ENCODE measurements around the gene TTBK2. TPM values are rescaled to one million over a fixed set of nuclear protein-coding genes. Genes with fewer than 3 reads are reported as not detected.

Gene TTBK2
- polyA plus RNA-seq, 3 donors = 3.7 to 9.0 (median 5.7) TPM

DNA sequence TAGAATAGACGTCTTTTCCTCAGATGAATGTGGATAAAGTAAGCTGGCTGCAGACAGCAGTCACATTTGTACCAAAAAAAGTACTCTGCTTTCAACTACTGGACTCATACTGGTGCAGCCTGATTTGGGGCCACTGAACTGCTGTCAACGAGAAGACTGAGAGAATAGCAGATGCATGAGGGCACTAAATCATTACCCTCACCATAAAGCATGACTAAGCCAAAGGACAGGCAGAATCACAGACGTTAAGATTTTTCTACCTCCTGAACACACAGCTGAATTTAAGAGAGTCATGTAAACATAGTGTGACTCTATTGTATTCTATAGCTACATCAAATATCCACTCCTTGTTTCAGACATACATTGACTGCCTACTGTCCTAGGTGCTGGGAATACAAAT, 115.8 kb downstream of the TTBK2 start:
- Mint-ChIP-seq H3K4me3 (no peak overlapping the region), H3K9me3 (no peaks in the 10 kb centered on the region), H3K4me1 (no peaks in the 10 kb centered on the region), H3K36me3 (peaks cover 47 to 69% of the 10 kb centered on the region in 2 donors), H3K27ac (no peak overlapping the region), H3K27me3 (ENCODE audit: low read depth in 3 of 3) (no peaks in the 10 kb centered on the region)
- peaks cover 28 to 69% of the 10 kb centered on the region in 2 donors for H3K36me3 ChIP-seq (replicated peaks in 1 of 2; ENCODE audit: control insufficient read depth in 1 of 2, insufficient read depth in 2 of 2, low read length in 2 of 2)
- TF ChIP-seq, protein P1, sequence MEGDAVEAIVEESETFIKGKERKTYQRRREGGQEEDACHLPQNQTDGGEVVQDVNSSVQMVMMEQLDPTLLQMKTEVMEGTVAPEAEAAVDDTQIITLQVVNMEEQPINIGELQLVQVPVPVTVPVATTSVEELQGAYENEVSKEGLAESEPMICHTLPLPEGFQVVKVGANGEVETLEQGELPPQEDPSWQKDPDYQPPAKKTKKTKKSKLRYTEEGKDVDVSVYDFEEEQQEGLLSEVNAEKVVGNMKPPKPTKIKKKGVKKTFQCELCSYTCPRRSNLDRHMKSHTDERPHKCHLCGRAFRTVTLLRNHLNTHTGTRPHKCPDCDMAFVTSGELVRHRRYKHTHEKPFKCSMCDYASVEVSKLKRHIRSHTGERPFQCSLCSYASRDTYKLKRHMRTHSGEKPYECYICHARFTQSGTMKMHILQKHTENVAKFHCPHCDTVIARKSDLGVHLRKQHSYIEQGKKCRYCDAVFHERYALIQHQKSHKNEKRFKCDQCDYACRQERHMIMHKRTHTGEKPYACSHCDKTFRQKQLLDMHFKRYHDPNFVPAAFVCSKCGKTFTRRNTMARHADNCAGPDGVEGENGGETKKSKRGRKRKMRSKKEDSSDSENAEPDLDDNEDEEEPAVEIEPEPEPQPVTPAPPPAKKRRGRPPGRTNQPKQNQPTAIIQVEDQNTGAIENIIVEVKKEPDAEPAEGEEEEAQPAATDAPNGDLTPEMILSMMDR (IDR thresholded peaks at IDR 0.05) = no peak
- H3K27ac ChIP-seq (ENCODE audit: low read depth in 1 of 2, low read length in 2 of 2) = no peak overlapping the region
- no peaks in the 10 kb centered on the region for H3K9me3 ChIP-seq (replicated peaks in 1 of 2; ENCODE audit: control insufficient read depth in 1 of 2, insufficient read depth in 1 of 2, low read length in 2 of 2)
- intact Hi-C loops (cut with micrococcal nuclease) = no loop called here
- H3K4me2 ChIP-seq (replicated peaks; ENCODE audit: extremely low read depth, low read length, poor library complexity, severe bottlenecking) = no peak overlapping the region
- WGBS (ENCODE audit: insufficient coverage) = no CpG with 5 or more reads among the region's 3 CpGs
- H4K20me1 ChIP-seq (ENCODE audit: insufficient read depth, low read length) = no peaks in the 10 kb centered on the region
- no peaks in the 10 kb centered on the region for H3K4me1 ChIP-seq (ENCODE audit: control insufficient read depth in 1 of 2, insufficient read depth in 2 of 2, low read length in 2 of 2)
- H3K9ac ChIP-seq (ENCODE audit: insufficient read depth, low read length, poor library complexity, severe bottlenecking) = no peak overlapping the region
- H3K4me3 ChIP-seq (replicated peaks in 1 of 3; ENCODE audit: low read depth in 2 of 3, low read length in 3 of 3) = no peak overlapping the region
- H3K27me3 ChIP-seq (ENCODE audit: control insufficient read depth in 2 of 2, insufficient read depth in 2 of 2, low read length in 2 of 2) = no peaks in the 10 kb centered on the region
- H2AFZ ChIP-seq (ENCODE audit: insufficient read depth, low read depth, low read length, poor library complexity, severe bottlenecking) = no peak overlapping the region
- DNase-seq = no peak
- no peaks in the 10 kb centered on the region for H3K79me2 ChIP-seq (ENCODE audit: insufficient read depth, low read length)

DNA sequence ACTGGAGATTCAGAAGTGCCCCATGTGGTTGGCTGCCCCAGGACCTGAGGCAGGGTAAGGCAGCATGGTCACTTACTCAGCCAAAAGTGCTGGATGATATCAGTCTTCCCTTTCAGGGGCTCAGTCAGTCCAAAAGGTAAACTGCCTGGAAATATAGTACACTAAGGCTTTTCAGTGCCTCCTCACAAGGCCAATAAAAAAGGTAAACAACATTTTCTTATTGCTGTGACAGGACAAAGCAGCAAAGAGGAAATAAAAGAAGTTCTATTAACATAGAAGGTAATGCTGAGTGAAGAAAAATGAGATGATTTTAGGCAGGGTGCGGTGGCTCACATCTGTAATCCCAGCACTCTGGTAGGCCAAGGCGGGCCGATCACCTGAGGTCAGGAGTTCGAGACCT, 117.1 kb downstream of the TTBK2 start:
- intact Hi-C loops (cut with micrococcal nuclease) = no loop called here
- Mint-ChIP-seq H3K27ac (no peak overlapping the region), H3K9me3 (no peaks in the 10 kb centered on the region), H3K27me3 (ENCODE audit: low read depth in 3 of 3) (no peaks in the 10 kb centered on the region), H3K4me1 (no peaks in the 10 kb centered on the region), H3K36me3 (peaks cover 43 to 67% of the 10 kb centered on the region in 2 donors), H3K4me3 (no peak overlapping the region)
- Histone ChIP-seq H3K4me2 (replicated peaks; ENCODE audit: extremely low read depth, low read length, poor library complexity, severe bottlenecking) (no peak overlapping the region), H3K27ac (ENCODE audit: low read depth in 1 of 2, low read length in 2 of 2) (no peak overlapping the region), H3K9ac (ENCODE audit: insufficient read depth, low read length, poor library complexity, severe bottlenecking) (no peak overlapping the region), H3K4me3 (replicated peaks in 1 of 3; ENCODE audit: low read depth in 2 of 3, low read length in 3 of 3) (no peak overlapping the region), H3K27me3 (ENCODE audit: control insufficient read depth in 2 of 2, insufficient read depth in 2 of 2, low read length in 2 of 2) (no peaks in the 10 kb centered on the region), H4K20me1 (ENCODE audit: insufficient read depth, low read length) (no peaks in the 10 kb centered on the region), H3K79me2 (ENCODE audit: insufficient read depth, low read length) (no peaks in the 10 kb centered on the region), H3K4me1 (ENCODE audit: control insufficient read depth in 1 of 2, insufficient read depth in 2 of 2, low read length in 2 of 2) (no peaks in the 10 kb centered on the region), H3K9me3 (replicated peaks in 1 of 2; ENCODE audit: control insufficient read depth in 1 of 2, insufficient read depth in 1 of 2, low read length in 2 of 2) (no peaks in the 10 kb centered on the region), H3K36me3 (replicated peaks in 1 of 2; ENCODE audit: control insufficient read depth in 1 of 2, insufficient read depth in 2 of 2, low read length in 2 of 2) (peaks cover 23 to 56% of the 10 kb centered on the region in 2 donors), H2AFZ (ENCODE audit: insufficient read depth, low read depth, low read length, poor library complexity, severe bottlenecking) (no peak overlapping the region)
- no CpG with 5 or more reads among the region's 4 CpGs for WGBS (ENCODE audit: insufficient coverage)
- TF ChIP-seq, protein P1 (IDR thresholded peaks at IDR 0.05) = no peak
- DNase-seq = no peak
